Liver (tissue), 9 donors: ENCODE measurements around the gene GMPR. TPM values are rescaled to one million over a fixed set of nuclear protein-coding genes. Genes with fewer than 3 reads are reported as not detected.

ENCODE experiments used
- DNase-seq: peaks from one replicate; pipeline ENCODE4 v3.0.0-alpha.2; 2017; ENCODE audit warnings: low spot score
- H3K27ac ChIP-seq, 2 donors: one replicate each; pipeline ENCODE4 v1.7.0; 2013; ENCODE audit warnings: inconsistent platforms in 2 of 2, low read length in 2 of 2, control low read depth in 1 of 2, low read depth in 1 of 2, mild to moderate bottlenecking in 1 of 2
- H3K27me3 ChIP-seq, 4 donors: one replicate each; pipeline versions ENCODE4 v1.6.1 to v1.7.0; 2013; ENCODE audit warnings: low read length in 3 of 4, inconsistent platforms in 1 of 4, mild to moderate bottlenecking in 1 of 4, moderate library complexity in 1 of 4; ENCODE audit not compliant: control insufficient read depth in 4 of 4, insufficient read depth in 4 of 4
- H3K36me3 ChIP-seq, 4 donors: one replicate each; pipeline versions ENCODE4 v1.6.1 to v1.7.0; 2013; ENCODE audit warnings: low read length in 3 of 4, mild to moderate bottlenecking in 3 of 4, low read depth in 1 of 4, moderate library complexity in 1 of 4; ENCODE audit not compliant: control insufficient read depth in 4 of 4, insufficient read depth in 3 of 4
- H3K4me1 ChIP-seq, 4 donors: one replicate each; pipeline versions ENCODE4 v1.6.1 to v1.7.0; 2013; ENCODE audit warnings: low read length in 3 of 4, mild to moderate bottlenecking in 3 of 4, moderate library complexity in 1 of 4; ENCODE audit not compliant: control insufficient read depth in 4 of 4, insufficient read depth in 4 of 4
- H3K4me3 ChIP-seq, 3 donors: one replicate each; pipeline versions ENCODE4 v1.6.1 to v1.7.0; 2013; ENCODE audit warnings: low read length in 3 of 3, control low read depth in 1 of 3, low read depth in 1 of 3, mild to moderate bottlenecking in 1 of 3
- H3K9ac ChIP-seq, 2 donors: one replicate each; pipeline ENCODE4 v1.7.0; 2013; ENCODE audit warnings: low read length in 2 of 2, mild to moderate bottlenecking in 2 of 2, moderate library complexity in 2 of 2, control low read depth in 1 of 2, low read depth in 1 of 2
- H3K9me3 ChIP-seq, 4 donors: one replicate each; pipeline versions ENCODE4 v1.6.1 to v1.7.0; 2013; ENCODE audit warnings: low read length in 3 of 4; ENCODE audit not compliant: control insufficient read depth in 4 of 4
- FOXA1 ChIP-seq: IDR thresholded peaks from 2 replicates; pipeline ENCODE4 v1.6.1; 2016; ENCODE audit warnings: antibody characterized with exemption
- FOXA2 ChIP-seq: IDR thresholded peaks from 2 replicates; pipeline ENCODE4 v1.6.1; 2016; ENCODE audit warnings: antibody characterized with exemption
- GABPA ChIP-seq, 2 donors: IDR thresholded peaks in 1 of 2; conservative IDR thresholded peaks in 1 of 2; 2 replicates each; pipeline ENCODE4 v1.6.1; 2016; ENCODE audit warnings: antibody characterized with exemption in 2 of 2, mild to moderate bottlenecking in 1 of 2, moderate library complexity in 1 of 2
- HNF4A ChIP-seq, 2 donors: conservative IDR thresholded peaks; 2 replicates each; pipeline ENCODE4 v1.6.1; 2016; ENCODE audit warnings: antibody characterized with exemption in 2 of 2, mild to moderate bottlenecking in 2 of 2
- JUND ChIP-seq, 2 donors: IDR thresholded peaks; 2 replicates each; pipeline ENCODE4 v1.6.1; 2016; ENCODE audit warnings: antibody characterized with exemption in 2 of 2
- MAX ChIP-seq: IDR thresholded peaks from 2 replicates; pipeline ENCODE4 v1.6.1; 2016; ENCODE audit warnings: antibody characterized with exemption
- NR2F2 ChIP-seq: IDR thresholded peaks from 2 replicates; pipeline ENCODE4 v1.6.1; 2016; ENCODE audit warnings: antibody characterized with exemption
- RAD21 ChIP-seq, 2 donors: IDR thresholded peaks; 2 replicates each; pipeline ENCODE4 v1.6.1; 2016; ENCODE audit warnings: antibody characterized with exemption in 2 of 2, mild to moderate bottlenecking in 2 of 2
- RXRA ChIP-seq, 2 donors: IDR thresholded peaks; 2 replicates each; pipeline ENCODE4 v1.6.1; 2017 to 2018; ENCODE audit warnings: antibody characterized with exemption in 2 of 2, mild to moderate bottlenecking in 1 of 2
- SP1 ChIP-seq: IDR thresholded peaks from 2 replicates; pipeline ENCODE4 v1.6.1; 2018; ENCODE audit warnings: antibody characterized with exemption, mild to moderate bottlenecking
- TAF1 ChIP-seq: conservative IDR thresholded peaks from 2 replicates; pipeline ENCODE4 v1.6.1; 2016; ENCODE audit warnings: antibody characterized with exemption, mild to moderate bottlenecking
- YY1 ChIP-seq: IDR thresholded peaks from 2 replicates; pipeline ENCODE4 v1.6.1; 2016; ENCODE audit warnings: antibody characterized with exemption, mild to moderate bottlenecking
- WGBS: extraction: QIAGEN DNeasy Blood & Tissue Kit; methylation state at CpG from one replicate; pipeline ENCODE4 v1.1.7; 2013; 5-methylcytosine and 5-hydroxymethylcytosine counted together
- polyA plus RNA-seq, 2 donors: library from polyadenylated mRNA; stranded (reverse) in 1 of 2; unstranded in 1 of 2; fragments of 200-250 nt in 1 of 2; fragments of >200 nt in 1 of 2; fragmentation: Nextera tagmentation in 1 of 2; extraction: Ambion mirVana in 1 of 2; gene quantifications; one replicate each; pipeline versions ENCODE4 v1.2.1 to v1.2.3, GENCODE V29; 2013 to 2015
- total RNA-seq, 2 donors: library from RNA; depleted of rRNA; stranded (reverse); fragments of >200 nt; gene quantifications; one replicate each; pipeline ENCODE4 v1.2.3, GENCODE V29; 2014
- TF ChIP-seq, protein P1 (sequence below): IDR thresholded peaks from 2 replicates; pipeline ENCODE4 v1.6.1; 2016; ENCODE audit warnings: antibody characterized with exemption
- donor health status: healthy.
- donor health status: healthy.
- donor health status: healthy.
- donor health status: healthy.
- donor health status: healthy.

Gene GMPR
- total and polyA plus RNA-seq, 4 donors: 2.1 to 50.2 (median 4.2) TPM

DNA sequence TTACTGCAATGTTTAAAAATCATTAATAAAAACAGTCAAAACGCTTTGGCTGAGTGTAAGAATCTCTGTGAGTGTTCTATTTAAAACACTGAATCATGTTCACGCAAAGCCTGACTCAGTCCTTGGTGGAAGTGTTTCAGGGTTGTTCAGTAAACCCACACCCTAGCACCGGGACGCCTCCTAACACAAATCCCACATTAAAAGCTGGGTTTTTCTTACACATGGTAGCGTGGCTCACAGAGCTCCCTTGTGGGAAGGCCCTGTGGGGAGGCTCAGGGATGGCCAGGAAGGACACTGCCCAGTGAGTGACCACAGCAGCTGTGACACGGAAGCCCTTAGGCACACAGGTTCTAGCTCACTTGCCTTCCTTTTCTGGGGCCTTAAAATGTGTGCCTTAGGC is 80.2 kb downstream of the GMPR start (continued):
- TF ChIP-seq JUND (IDR thresholded peaks at IDR 0.05): no peak
- TF ChIP-seq MAX: no peak
- TF ChIP-seq GABPA (IDR thresholded peaks at IDR 0.05 in 1 of 2, conservative IDR thresholded peaks at IDR 0.05 in 1 of 2): no peak

GRCh38 chr6:16318953-16319720 is 80.8 kb downstream of the GMPR start:
- Histone ChIP-seq H3K27ac (no peak overlapping the region), H3K9me3 (no peaks in the 10 kb centered on the region), H3K36me3 (peaks cover 0 to 3% (median 0%) of the 10 kb centered on the region in 4 donors), H3K4me3 (no peak overlapping the region), H3K4me1 (peaks cover 0 to 1% (median 0%) of the 10 kb centered on the region in 4 donors), H3K9ac (no peak overlapping the region), H3K27me3 (no peaks in the 10 kb centered on the region)
- no peak for DNase-seq
- TF ChIP-seq FOXA2: no peak
- TF ChIP-seq HNF4A (conservative IDR thresholded peaks at IDR 0.05): no peak
- TF ChIP-seq TAF1: no peak
- no peak for TF ChIP-seq MAX
- TF ChIP-seq FOXA1: no peak
- no peak for TF ChIP-seq GABPA (IDR thresholded peaks at IDR 0.05 in 1 of 2, conservative IDR thresholded peaks at IDR 0.05 in 1 of 2)
- WGBS: 98% methylated on average over 8 of the region's 8 CpGs

DNA sequence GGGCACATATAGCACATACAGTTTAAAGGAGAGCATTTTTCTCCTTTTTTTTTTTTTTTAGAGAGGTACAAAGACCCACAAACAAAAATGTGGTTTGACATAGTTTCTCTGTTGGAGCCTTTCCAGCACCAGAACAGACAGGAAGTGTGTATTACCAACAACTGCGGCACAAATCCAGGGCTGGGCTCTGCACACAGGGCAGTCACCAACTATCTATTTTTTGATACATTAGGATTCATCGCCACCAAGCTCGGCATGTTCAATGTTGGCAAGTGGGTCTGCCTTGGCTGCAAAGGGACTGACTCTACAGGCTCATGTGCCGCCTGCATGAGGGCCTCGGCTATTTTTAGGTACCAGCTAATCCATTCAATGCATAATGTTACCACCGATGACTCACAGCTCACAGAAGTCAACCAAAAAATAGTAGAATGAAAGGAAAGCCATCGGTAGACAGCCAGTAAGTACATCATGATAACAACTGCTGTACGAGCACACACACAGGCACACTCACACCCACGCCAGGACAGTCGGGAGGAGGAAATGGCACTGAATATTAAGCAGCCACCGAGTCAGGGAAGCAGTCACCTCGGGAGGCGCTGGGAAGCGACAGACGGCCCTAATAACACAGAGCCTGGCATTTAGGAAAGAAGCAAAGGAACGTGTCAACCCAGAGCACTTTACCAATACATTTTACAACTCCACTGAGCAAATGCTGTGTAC is 81.6 kb downstream of the GMPR start:
- 58% methylated on average over 16 of the region's 16 CpGs for WGBS
- TF ChIP-seq TAF1 (no peak), GABPA (IDR thresholded peaks at IDR 0.05 in 1 of 2, conservative IDR thresholded peaks at IDR 0.05 in 1 of 2) (no peak), RAD21 (IDR thresholded peaks at IDR 0.05) (no peak), YY1 (no peak), JUND (IDR thresholded peaks at IDR 0.05) (peak; percentile 24 to 45), RXRA (IDR thresholded peaks at IDR 0.05) (no peak), NR2F2 (no peak), SP1 (no peak)
- TF ChIP-seq, protein P1, sequence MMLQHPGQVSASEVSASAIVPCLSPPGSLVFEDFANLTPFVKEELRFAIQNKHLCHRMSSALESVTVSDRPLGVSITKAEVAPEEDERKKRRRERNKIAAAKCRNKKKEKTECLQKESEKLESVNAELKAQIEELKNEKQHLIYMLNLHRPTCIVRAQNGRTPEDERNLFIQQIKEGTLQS: no peak
- peaks cover 0 to 3% (median 0%) of the 10 kb centered on the region in 4 donors for H3K36me3 ChIP-seq
- H3K4me3 ChIP-seq: no peak overlapping the region
- H3K9ac ChIP-seq: peak overlapping the region in 1 of 2 donors; percentile 30
- peaks cover 0 to 1% (median 0%) of the 10 kb centered on the region in 4 donors for H3K4me1 ChIP-seq
- no peak for DNase-seq
- H3K27ac ChIP-seq: peak overlapping the region; percentile 31 to 44
- H3K9me3 ChIP-seq: no peaks in the 10 kb centered on the region
- no peaks in the 10 kb centered on the region for H3K27me3 ChIP-seq
